ENCODE data around the gene PTGES.

DNA sequence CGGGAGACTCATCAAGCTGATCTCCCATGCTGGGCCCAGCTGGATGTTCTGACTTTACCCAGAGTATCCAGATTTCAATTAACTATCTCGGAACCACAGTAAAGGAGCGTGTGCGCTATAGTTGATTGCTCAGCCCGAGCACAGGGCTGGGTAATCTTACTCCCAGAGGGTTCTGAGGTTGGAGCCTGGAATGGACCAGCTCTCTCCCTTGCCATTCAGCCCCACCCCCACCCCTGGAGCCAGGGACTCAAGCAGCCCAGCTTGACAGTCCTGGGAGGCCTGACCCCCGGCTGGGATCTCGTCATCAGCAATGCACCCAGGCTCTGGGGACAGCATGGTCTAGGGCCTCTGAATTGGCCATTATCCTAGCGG lies 23.7 kb upstream of the PTGES start:
- TF ChIP-seq, protein P1, sequence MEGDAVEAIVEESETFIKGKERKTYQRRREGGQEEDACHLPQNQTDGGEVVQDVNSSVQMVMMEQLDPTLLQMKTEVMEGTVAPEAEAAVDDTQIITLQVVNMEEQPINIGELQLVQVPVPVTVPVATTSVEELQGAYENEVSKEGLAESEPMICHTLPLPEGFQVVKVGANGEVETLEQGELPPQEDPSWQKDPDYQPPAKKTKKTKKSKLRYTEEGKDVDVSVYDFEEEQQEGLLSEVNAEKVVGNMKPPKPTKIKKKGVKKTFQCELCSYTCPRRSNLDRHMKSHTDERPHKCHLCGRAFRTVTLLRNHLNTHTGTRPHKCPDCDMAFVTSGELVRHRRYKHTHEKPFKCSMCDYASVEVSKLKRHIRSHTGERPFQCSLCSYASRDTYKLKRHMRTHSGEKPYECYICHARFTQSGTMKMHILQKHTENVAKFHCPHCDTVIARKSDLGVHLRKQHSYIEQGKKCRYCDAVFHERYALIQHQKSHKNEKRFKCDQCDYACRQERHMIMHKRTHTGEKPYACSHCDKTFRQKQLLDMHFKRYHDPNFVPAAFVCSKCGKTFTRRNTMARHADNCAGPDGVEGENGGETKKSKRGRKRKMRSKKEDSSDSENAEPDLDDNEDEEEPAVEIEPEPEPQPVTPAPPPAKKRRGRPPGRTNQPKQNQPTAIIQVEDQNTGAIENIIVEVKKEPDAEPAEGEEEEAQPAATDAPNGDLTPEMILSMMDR (IDR thresholded peaks at IDR 0.05) = no peak
- TF ChIP-seq EZH2phosphoT487 (IDR thresholded peaks at IDR 0.05; ENCODE audit: borderline replicate concordance, low read depth) (no peak), SIN3A (IDR thresholded peaks at IDR 0.05; ENCODE audit: borderline replicate concordance, low read depth, low read length) (no peak), RFX5 (IDR thresholded peaks at IDR 0.05; ENCODE audit: low read length) (no peak)

Measured in SK-N-SH (cell line).